Fibroblast of lung (primary cell): Measurements from ENCODE around the gene TCERG1. TPM values are rescaled to one million over a fixed set of nuclear protein-coding genes. Genes with fewer than 3 reads are reported as not detected.

Source experiments
- DNase-seq, 2 donors: peaks; one replicate each; pipeline versions ENCODE4 v3.0.0 to v3.0.0-alpha.2; 2010; ENCODE audit warnings: low read depth in 2 of 2
- H2AFZ ChIP-seq: 2 replicates; pipeline ENCODE4 v1.5.1; 2012; ENCODE audit warnings: low read length, control low read depth, inconsistent platforms
- H3K27ac ChIP-seq: 2 replicates; pipeline ENCODE4 v1.5.1; 2011; ENCODE audit warnings: low read length, control low read depth; ENCODE audit not compliant: insufficient read depth
- H3K27me3 ChIP-seq: 2 replicates; pipeline ENCODE4 v1.5.1; 2011; ENCODE audit warnings: mild to moderate bottlenecking, low read length; ENCODE audit not compliant: control insufficient read depth, insufficient read depth
- H3K36me3 ChIP-seq: 2 replicates; pipeline ENCODE4 v1.5.1; 2011; ENCODE audit warnings: low read length; ENCODE audit not compliant: control insufficient read depth, insufficient read depth
- H3K4me1 ChIP-seq: 2 replicates; pipeline ENCODE4 v1.5.1; 2011; ENCODE audit warnings: low read length; ENCODE audit not compliant: control insufficient read depth, insufficient read depth; ENCODE audit errors: extremely low read depth
- H3K4me2 ChIP-seq: 2 replicates; pipeline ENCODE4 v1.5.1; 2011; ENCODE audit warnings: low read length, control low read depth; ENCODE audit not compliant: insufficient read depth; ENCODE audit errors: extremely low read depth
- H3K4me3 ChIP-seq, 4 experiments: fragments of 200-600 bp in 1 of 4; sonication (generic) in 1 of 4; replicated peaks in 1 of 4; 2 replicates each; pipeline ENCODE4 v1.5.1; 2011 to 2016; ENCODE audit warnings: low read length in 4 of 4, low read depth in 3 of 4, mild to moderate bottlenecking in 3 of 4, control low read depth in 2 of 4, inconsistent platforms in 1 of 4, mixed read lengths in 1 of 4; ENCODE audit not compliant: insufficient read depth in 1 of 4; ENCODE audit errors: control extremely low read depth in 1 of 4
- H3K79me2 ChIP-seq: 2 replicates; pipeline ENCODE4 v1.5.1; 2012; ENCODE audit warnings: mild to moderate bottlenecking, low read length, inconsistent platforms; ENCODE audit not compliant: control insufficient read depth, insufficient read depth
- H3K9ac ChIP-seq: 2 replicates; pipeline ENCODE4 v1.5.1; 2011; ENCODE audit warnings: mild to moderate bottlenecking, low read length, control low read depth; ENCODE audit not compliant: insufficient read depth
- H3K9me3 ChIP-seq: 2 replicates; pipeline ENCODE4 v1.5.1; 2012; ENCODE audit warnings: low read depth, low read length; ENCODE audit not compliant: control insufficient read depth, insufficient read depth
- H4K20me1 ChIP-seq: 2 replicates; pipeline ENCODE4 v1.5.1; 2011; ENCODE audit warnings: low read length; ENCODE audit not compliant: control insufficient read depth, insufficient read depth; ENCODE audit errors: extremely low read depth
- EZH2 ChIP-seq: IDR thresholded peaks from 2 replicates; pipeline ENCODE4 v1.5.1; 2012; ENCODE audit warnings: low read length, control low read depth, mild to moderate bottlenecking; ENCODE audit errors: missing control alignments
- polyA plus RNA-seq, 2 donors: library from polyadenylated mRNA; depleted of rRNA in 1 of 2; stranded (reverse) in 1 of 2; unstranded in 1 of 2; fragments of >200 nt; gene quantifications; 2 replicates each; pipeline ENCODE4 v1.2.1, GENCODE V29; 2011 to 2012; ENCODE audit warnings: missing spikeins in 1 of 2
- total RNA-seq: library from RNA; depleted of rRNA; stranded (reverse); fragments of >200 nt; gene quantifications from 2 replicates; pipeline ENCODE4 v1.2.1, GENCODE V29; 2014
- TF ChIP-seq, protein P1 (sequence below), 2 donors: IDR thresholded peaks in 1 of 2; conservative IDR thresholded peaks in 1 of 2; 1 replicate in 1 of 2; 2 replicates in 1 of 2; pipeline ENCODE4 v1.5.1; 2011 to 2012; ENCODE audit warnings: low read length in 2 of 2, control low read depth in 1 of 2, inconsistent platforms in 1 of 2, low read depth in 1 of 2, mild to moderate bottlenecking in 1 of 2

Gene TCERG1
- total and polyA plus RNA-seq, 2 donors (not counting 1 experiment from before 2014, with no cell fraction given): 27.2 to 32.3 TPM

DNA sequence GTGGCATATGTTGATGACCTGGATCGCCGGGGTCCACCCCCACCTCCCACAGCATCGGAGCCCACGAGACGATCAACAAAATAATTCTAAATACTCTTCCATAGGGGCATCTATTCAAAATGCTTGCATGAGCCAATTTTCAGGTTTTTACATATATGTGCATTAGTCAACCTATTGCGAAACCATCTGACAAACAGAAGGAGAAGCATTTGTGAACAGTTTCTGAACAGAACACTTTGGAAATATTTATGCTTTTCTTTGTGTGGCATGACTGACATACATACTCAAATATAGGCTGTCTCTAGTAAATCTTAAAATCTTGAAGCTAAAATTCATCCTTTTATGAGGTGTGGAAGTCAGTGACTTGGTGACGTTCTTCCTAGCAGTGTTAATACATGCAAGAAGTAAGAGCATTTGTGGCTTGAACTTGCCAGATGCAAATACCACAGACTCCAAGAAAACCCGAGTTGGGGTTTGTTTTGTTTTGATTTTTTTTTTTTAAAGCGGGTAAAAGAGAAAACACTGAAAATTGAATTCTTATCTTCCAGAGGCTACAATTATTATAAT is 63.5 kb downstream of the TCERG1 start:
- Histone ChIP-seq H3K9ac (no peak overlapping the region), H2AFZ (no peak overlapping the region), H3K4me3 (no peak overlapping the region), H3K4me2 (no peak overlapping the region), H3K36me3 (peaks cover 6% of the 10 kb centered on the region), H3K27me3 (no peaks in the 10 kb centered on the region), H4K20me1 (no peaks in the 10 kb centered on the region), H3K4me1 (no peaks in the 10 kb centered on the region), H3K79me2 (no peaks in the 10 kb centered on the region), H3K9me3 (no peaks in the 10 kb centered on the region), H3K27ac (no peak overlapping the region)
- DNase-seq: peak; percentile 8 to 66
- TF ChIP-seq EZH2: no peak
- TF ChIP-seq, protein P1, sequence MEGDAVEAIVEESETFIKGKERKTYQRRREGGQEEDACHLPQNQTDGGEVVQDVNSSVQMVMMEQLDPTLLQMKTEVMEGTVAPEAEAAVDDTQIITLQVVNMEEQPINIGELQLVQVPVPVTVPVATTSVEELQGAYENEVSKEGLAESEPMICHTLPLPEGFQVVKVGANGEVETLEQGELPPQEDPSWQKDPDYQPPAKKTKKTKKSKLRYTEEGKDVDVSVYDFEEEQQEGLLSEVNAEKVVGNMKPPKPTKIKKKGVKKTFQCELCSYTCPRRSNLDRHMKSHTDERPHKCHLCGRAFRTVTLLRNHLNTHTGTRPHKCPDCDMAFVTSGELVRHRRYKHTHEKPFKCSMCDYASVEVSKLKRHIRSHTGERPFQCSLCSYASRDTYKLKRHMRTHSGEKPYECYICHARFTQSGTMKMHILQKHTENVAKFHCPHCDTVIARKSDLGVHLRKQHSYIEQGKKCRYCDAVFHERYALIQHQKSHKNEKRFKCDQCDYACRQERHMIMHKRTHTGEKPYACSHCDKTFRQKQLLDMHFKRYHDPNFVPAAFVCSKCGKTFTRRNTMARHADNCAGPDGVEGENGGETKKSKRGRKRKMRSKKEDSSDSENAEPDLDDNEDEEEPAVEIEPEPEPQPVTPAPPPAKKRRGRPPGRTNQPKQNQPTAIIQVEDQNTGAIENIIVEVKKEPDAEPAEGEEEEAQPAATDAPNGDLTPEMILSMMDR (conservative IDR thresholded peaks at IDR 0.05 in 1 of 2, IDR thresholded peaks at IDR 0.05 in 1 of 2; ENCODE audit: low read depth in 1 of 2, low read length in 2 of 2): no peak

DNA sequence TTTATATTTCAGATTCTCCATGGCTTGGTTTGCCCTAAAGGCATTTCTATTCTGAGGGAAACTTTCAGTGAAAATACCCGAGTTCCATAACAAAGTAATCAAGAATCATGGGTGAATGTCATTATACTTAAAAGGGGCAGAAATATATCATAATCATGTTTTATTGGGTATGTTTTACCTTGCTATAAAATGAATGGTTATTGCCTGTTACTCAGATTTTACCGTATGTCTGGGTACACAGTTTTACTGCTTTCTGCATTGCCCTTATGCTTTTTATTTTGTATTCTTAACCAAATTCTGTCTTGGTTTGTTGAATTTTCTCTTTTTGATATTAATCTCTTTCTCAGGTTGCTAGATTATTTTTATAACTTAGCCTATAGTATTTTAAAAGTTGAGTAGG is 66.3 kb downstream of the TCERG1 start:
- no peak for DNase-seq
- Histone ChIP-seq H2AFZ (no peak overlapping the region), H3K4me3 (no peak overlapping the region), H3K4me1 (no peaks in the 10 kb centered on the region), H3K27me3 (no peaks in the 10 kb centered on the region), H3K36me3 (peaks cover 2% of the 10 kb centered on the region), H3K4me2 (no peak overlapping the region), H4K20me1 (no peaks in the 10 kb centered on the region), H3K27ac (no peak overlapping the region), H3K9ac (no peak overlapping the region), H3K9me3 (no peaks in the 10 kb centered on the region), H3K79me2 (no peaks in the 10 kb centered on the region)
- no peak for TF ChIP-seq EZH2
- TF ChIP-seq, protein P1 (conservative IDR thresholded peaks at IDR 0.05 in 1 of 2, IDR thresholded peaks at IDR 0.05 in 1 of 2; ENCODE audit: low read depth in 1 of 2, low read length in 2 of 2): no peak

DNA sequence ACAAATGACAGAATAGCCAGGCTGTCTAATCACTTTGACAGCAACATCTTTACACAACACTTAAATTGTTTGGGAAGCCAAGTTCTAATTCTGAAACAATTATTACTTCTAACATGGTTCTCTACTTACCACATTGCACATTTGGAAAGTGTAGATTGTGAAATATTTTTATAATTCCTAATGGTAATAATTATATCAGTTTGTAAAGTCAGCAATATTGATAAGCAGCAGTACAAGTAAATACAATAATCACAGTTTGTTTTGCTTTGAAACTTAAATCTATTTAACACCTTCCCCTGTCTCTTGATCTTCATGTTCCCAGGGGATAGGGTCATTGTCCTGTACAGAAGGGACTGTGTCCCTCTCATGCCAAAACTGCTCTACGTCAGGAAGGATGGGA is 67.4 kb downstream of the TCERG1 start:
- Histone ChIP-seq H3K4me1 (no peaks in the 10 kb centered on the region), H3K4me2 (no peak overlapping the region), H3K27me3 (no peaks in the 10 kb centered on the region), H3K9me3 (no peaks in the 10 kb centered on the region), H2AFZ (no peak overlapping the region), H3K27ac (no peak overlapping the region), H3K79me2 (no peaks in the 10 kb centered on the region), H3K36me3 (peaks cover 2% of the 10 kb centered on the region), H3K4me3 (no peak overlapping the region), H4K20me1 (no peaks in the 10 kb centered on the region), H3K9ac (no peak overlapping the region)
- DNase-seq: no peak
- no peak for TF ChIP-seq EZH2
- TF ChIP-seq, protein P1 (conservative IDR thresholded peaks at IDR 0.05 in 1 of 2, IDR thresholded peaks at IDR 0.05 in 1 of 2; ENCODE audit: low read depth in 1 of 2, low read length in 2 of 2): no peak
